ENCODE data around the gene TXN.
"Not testable (repeated sequence)": the region's sequence is repeated elsewhere in the genome, so short reads cannot be mapped to it uniquely, and the experiment has no call there.

The TXN gene

DNA sequence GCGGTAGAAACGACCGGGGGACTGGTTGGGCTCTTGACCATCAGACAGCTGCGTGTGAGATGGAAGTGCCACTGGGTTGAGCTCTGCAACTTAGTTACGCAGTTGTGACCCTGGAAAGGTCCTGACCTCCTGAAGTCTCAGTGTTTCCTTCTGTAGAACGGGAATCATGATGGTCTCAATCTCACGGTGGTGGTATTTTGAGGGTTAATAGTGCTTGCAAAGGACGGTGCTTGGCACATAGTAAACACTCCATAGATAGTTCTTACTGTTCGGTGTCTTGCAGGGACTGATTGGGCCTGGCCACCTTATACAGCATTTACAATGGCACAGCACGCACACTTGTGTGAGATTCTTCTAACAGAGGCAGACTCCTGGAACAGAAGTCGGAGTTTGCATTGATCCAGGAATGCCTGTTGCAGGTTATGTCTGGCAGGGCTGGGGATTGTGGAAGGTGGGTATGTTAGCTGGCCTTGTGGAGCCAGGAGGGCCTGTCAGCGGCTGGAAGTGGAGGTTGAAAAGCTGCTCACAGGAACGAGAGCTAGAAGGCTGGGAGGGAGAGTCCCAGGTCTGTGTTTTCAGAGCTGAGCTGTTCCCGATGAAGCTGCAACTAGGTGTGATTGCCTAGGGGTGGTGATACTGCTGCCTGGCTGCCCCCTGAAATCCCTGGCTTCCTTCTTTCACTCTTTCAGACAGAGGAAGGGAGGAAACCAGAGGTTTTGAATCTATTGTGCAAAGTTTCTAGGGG is 962 bp upstream of the TXN start:
- no peak for DNase-seq (ENCODE audit: low spot score)

GRCh38 chr9:110255463-110256379 is 586 bp downstream of the TXN start:
- peak; percentile 18 for DNase-seq (ENCODE audit: low spot score)

GRCh38 chr9:110255034-110255462 is 1.3 kb downstream of the TXN start:
- DNase-seq (ENCODE audit: low spot score) = no peak

GRCh38 chr9:110254500-110254899 is 1.8 kb downstream of the TXN start:
- no peak for DNase-seq (ENCODE audit: low spot score)

DNA sequence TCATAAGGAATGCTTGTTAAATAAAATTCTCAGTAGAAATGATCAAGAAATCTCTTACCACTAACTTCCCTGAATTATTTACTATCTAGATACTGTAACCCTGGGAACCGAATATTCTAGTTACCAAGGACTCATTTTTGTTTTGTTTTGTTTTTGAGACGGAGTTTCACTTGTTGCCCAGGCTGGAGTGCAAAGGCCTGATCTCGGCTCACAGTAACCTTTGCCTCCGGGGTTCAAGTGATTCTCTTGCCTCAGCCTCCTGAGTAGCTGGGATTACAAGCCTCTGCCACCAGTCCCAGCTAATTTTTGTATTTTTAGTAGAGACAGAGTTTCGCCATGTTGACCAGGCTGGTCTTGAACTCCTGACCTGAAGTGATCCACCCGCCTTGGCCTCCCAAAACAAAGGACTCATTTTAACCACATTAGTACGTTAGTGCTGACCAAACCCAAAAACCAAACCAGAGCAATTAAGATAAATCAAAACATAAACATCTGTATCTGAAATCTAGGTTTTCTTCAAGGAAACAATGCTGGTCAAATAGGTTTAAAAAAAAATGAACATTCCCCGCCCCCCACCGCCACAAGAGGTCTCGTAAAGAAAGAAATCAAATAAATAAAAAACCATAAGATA is 3.7 kb downstream of the TXN start:
- no peak for DNase-seq (ENCODE audit: low spot score)

DNA sequence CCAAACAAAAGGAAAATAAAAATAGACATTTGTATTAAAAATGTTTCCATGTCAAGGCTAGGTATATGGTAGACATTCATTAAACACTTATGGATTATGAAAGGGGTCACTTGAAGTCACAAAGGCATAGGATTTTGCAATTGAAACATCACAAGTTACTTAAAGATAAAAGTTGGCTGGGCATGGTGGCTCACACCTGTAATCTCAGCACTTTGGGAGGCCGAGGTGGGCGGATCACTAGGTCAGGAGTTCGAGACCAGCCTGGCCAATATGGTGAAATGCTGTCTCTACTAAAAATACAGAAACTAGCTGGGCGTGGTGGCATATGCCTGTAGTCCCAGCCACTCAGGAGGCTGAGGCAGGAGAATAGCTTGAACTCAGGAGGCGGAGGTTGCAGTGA is 4.5 kb downstream of the TXN start:
- not testable (repeated sequence) for DNase-seq (ENCODE audit: low spot score)

DNA sequence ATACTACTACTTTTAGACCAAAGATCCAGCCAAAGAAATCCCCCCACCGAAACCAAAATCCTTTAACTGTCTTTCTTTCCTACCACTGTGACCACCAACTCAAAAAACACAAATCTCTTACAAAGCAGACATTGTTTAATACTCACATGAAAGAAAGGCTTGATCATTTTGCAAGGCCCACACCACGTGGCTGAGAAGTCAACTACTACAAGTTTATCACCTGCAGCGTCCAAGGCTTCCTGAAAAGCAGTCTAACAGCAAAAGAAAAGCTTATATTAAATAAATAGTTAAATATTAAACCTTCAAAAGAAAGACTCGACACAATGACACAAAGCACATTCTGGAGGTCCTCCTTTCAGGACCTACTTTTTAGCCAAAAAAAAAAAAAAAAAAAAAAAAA is 5.1 kb downstream of the TXN start:
- no peak for DNase-seq (ENCODE audit: low spot score)

- DNase-seq (ENCODE audit: low spot score) = no peak
These were observed 6.7 kb downstream of the TXN start for GRCh38 chr9:110249603-110250002.

GRCh38 chr9:110248361-110248760 is 7.9 kb downstream of the TXN start:
- no peak for DNase-seq (ENCODE audit: low spot score)

DNA sequence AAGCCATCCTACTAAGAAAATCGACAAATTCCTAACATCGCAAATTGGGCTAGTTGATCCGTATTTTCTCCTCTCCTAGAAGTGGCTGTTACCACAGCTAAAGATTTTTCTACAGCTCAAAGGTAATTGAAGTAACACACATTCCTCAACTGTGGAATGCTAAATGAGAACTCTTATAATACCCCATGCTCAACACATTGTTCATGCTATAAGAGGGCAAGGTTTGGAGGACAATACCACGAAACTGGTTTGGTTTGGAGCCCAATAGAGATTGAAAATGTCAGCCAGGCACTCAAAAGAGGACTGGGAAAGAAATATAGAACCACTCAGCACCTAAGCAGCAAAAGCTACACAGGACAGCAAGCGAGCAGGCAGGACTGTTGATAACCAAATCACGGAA is 10.1 kb downstream of the TXN start:
- DNase-seq (ENCODE audit: low spot score) = no peak

DNA sequence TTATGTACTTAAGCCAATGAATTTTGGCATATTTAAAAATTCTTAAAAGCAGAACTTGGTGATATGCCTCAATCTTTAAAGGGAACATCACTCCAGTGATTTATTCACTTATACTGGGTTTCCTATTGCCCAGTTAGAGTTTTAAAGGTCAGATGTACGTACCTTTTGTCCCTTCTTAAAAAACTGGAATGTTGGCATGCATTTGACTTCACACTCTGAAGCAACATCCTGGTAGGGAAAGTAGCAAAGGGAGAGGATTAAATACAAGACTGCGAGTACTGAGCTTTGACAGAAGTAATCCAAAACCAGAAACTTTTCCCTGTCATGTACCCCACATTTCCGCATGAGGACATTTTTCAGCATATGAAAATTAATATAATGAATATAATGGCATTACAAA is 11.7 kb downstream of the TXN start:
- DNase-seq (ENCODE audit: low spot score) = no peak

DNA sequence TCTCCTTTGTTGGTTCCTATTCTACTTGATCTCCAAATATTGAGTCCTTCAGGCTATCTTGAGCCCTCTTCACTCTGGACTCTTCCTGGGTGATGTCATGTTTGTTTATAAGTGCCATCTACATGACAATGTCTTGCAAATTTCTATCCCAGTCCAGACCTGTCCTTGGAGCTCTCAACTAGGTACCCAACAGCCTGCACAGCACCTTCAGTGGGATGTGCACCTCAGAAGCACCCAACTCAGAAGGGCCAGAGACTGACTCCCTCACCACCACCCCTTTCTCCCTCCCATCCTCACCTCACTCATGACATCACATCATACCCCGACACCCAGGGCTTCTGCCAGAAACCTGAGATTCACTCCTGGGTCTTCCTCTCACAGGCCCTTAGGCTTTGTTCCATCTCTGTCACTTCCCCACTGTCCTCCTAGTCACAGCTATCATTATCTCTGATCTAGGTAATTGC is 14.4 kb downstream of the TXN start:
- DNase-seq (ENCODE audit: low spot score) = no peak

DNA sequence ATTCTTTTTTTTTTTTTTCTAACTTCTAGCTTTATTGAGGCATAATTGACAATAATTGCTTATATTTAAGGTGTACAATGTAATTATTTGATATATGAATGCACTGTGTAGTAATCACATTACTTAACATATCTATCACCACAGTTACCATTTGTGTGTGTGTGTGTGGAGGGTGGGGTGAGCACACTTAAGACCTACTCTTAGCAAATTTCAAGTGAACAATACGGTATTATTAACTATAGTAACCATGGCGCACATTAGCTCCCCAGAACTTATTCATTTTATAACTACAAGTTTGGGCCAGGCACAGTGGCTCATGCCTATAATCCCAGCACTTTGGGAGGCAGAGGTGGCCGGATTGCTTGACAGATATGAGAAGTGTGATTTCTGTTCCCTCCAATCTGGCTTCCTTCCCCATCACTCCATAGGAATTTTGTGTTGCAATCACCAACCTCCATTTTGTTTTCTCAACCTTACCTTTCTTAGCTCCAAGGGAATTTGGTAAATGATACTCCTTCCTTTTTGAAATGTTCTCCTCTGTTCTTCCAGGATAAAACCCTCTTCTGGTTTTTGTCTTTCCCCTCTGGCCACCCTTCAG is 14.9 kb downstream of the TXN start:
- DNase-seq (ENCODE audit: low spot score) = no peak

DNA sequence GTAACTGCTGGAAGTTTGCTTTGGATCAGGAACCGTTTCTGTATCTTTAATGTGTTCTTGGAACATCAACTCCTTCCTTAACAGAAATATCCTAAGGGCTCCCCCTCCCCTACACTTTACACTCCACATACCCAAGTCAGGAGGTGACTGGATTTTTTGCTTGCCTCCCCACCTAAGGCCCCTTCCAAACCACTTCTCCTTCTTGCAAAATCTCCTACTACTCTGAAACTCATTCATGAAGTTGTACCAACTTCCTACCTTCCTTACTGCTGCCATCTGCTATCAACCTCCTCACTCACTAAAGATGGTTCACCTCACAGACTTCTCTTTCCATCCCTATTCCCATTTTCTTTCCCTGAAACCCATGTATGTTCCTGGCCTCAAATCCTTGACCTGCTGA is 16.1 kb downstream of the TXN start:
- DNase-seq (ENCODE audit: low spot score) = no peak

GRCh38 chr9:110228321-110228720 is 28.0 kb downstream of the TXN start:
- no peak for DNase-seq (ENCODE audit: low spot score)

DNA sequence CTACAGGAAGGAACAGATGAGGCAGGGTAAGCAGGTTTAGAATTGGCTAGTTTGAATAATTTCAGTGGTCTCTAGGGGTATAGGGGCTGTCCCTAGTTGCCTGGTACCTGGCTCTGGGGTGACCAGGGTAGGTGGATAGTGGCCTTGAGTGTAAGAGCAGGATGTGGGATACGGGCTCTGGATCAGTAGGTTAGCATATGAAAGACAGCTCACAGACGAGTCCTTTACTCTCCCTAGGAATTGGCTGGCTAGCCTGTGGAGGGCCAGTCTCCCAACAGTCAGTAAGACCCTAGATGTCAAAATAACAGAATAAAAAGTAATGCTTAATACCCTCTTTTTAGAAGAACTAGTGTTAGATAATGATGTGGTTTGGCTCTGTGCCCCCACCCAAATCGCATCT is 31.7 kb downstream of the TXN start:
- no peak for DNase-seq (ENCODE audit: low spot score)

DNA sequence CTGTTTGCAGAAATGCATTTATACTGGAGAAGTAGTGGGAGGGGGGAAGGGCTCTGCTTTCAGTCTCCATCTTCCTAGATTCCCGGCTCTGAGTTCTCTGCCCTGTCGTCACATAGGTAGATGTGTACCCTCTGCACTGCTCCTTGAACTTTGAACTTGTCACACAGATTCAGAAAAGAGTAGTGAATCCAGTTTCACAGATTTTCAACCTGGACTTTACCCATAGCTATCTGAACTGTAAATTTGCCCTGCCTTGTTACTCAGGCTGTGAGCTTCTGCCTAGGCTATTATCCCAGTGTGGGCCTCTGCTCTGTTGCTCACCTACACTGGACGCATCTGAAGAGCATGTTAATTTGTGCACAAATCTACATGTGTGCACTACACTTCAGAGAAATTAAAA is 35.5 kb downstream of the TXN start:
- no peak for DNase-seq (ENCODE audit: low spot score)

DNA sequence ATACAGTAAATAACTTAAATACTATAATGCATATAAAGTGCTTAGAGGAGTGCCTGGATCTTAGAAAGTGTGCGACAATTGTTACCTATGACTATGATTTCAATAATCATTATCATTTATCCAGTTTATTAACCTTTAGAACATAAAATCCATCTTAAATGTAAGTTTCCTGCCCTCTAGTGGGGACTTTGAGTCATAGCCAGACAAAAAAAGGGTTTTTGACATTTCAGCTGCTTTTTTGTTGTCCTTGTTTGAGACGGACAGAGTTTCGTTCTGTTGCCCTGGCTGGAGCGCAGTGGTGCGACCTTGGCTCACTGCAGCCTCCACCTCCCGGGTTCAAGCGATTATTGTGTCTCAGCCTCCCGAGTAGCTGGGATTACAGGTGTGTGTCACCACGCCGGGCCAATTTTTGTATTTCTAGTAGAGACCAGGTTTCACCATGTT is 38.6 kb downstream of the TXN start:
- DNase-seq (ENCODE audit: low spot score) = peak; percentile 12

GRCh38 chr9:110214586-110215355 is 41.5 kb downstream of the TXN start:
- DNase-seq (ENCODE audit: low spot score) = no peak

DNA sequence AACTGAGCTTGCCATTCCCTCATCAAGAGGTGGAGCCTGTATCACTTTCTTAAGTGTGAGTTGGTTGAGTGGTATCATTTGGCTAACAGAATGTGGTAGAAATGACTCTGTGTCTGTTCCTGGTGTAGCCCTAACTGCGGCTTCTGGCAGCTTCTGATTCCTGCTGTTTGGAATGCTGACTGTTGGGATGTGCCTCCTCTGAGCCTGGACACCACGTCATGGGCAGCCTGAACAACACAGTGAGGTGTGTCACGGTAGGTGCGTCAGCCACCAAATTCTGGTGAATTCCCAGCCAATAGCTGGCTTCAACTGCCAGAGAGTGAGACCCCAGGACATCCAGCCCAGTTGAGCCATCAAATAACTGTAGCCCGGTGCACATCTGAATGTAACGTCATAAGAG is 42.2 kb downstream of the TXN start:
- no peak for DNase-seq (ENCODE audit: low spot score)

- no peak for DNase-seq (ENCODE audit: low spot score)
These were observed 42.8 kb downstream of the TXN start for GRCh38 chr9:110213413-110214044.
